NCI-H1694 (cell line): ENCODE measurements around the gene ABCA2.

Experiments used
- DNase-seq: peaks from one replicate; lab custom pipeline; 2025; lab: John Stamatoyannopoulos, UW

The ABCA2 gene

DNA sequence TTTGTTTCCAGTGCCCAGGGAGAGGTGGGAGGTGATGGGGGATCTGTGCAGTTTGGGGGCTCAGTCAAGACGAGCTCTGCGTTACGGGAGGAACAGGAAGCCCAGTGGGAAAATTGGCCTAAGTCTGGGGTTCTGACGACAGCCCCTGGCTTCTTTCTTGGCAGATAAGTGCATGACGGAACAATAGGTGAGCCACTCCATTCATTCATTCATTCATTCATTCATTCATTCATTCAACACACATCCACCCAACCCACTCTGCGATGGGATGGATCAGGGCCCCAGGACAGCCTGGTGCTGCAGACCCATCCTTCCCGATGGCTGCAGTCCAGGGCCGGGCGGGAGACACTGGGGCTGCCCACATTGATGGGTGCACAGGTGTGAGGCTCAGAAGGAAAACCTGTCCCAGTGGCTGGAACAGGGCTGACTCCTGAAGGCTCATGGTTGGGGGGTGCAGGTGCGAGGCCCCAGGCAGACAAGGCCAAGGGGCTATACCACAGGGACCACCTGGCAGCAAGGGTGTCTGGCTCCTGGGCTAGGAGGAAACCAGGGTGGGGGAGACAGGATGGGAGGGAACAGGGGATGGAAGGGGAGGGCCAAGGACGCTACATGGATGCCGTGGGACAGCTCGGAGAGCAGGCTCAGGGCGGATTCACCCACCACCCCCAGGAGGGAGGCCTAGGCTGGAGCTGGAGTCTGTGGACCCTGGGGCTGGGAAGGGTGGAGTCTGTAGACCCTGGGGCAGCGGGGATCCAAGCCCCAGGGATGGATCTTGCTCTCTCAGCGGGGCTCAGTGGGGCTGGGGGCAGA, 47.2 kb downstream of the ABCA2 start:
- DNase-seq, result no peak

DNA sequence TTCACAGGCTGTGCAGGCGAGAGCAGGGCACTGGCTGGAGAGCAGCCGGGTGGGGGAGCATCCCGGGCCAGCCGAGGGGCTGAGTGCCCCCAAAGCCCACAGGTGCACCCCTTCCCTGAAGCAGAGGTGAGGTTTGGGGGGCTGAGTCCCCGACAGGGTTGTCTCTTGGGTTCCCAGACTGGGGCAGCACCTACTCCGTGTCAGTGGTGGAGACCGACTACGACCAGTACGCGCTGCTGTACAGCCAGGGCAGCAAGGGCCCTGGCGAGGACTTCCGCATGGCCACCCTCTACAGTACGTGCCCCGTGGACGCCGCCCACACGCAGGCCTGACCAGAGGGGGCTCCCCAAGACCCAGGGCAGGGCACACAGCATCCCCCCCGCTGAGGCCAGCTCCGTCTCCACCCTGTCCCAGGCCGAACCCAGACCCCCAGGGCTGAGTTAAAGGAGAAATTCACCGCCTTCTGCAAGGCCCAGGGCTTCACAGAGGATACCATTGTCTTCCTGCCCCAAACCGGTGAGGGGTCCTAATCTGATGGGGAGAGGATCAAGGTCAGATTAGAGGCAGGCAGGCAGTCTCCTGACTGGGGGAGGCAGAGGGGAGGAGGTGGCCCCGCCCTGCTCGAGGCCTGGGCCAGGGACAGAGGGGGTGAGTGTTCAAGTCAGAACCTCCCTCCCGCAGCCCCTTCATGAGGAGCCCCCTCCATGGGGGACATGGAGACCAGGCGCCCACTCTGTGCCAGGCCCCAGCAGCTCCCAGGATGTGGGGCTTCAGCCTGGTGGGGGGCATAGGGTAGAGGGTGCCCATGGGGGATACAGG, 48.1 kb downstream of the ABCA2 start:
- no peak for DNase-seq

GRCh38 chr9:136978865-136979544, 49.0 kb downstream of the ABCA2 start:
- no peak for DNase-seq

DNA sequence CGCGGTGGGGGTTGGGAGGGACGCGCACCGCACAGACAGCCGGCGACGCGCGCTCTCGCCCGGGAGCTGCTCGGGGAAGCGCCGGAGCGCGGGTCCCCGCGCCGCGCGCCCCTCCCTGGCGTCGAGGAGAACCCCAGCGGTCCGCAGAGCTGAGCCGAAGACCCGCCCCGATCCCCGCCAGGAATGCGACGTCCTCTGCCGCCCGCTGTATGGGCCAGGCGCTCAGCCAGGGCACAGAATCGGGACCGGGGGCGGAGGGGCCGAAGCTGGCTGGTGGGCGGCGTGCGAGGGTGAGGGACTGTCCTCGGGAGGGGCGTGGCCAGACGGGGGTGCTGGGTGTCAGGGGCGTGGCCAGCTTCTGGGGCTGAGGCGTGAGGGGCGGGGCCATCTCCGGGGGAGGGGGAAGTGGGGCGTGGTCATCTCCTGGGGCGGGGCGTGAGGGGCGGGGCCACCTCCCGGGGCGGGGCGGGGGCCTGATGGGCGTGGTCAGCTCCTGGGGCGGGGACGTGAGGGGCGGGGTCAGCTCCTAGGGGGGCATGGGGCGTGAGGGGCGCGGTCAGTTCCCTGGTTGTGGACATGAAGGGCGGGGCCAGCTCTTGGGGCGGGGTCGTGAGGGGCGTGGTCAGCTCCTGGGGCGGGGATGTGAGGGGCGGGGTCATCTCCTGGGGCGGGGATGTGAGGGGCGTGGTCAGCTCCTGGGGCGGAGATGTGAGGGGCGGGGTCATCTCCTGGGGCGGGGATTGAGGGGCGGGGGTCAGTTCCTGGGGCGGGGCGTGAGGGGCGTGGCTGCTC, 49.8 kb downstream of the ABCA2 start:
- DNase-seq, result no peak

DNA sequence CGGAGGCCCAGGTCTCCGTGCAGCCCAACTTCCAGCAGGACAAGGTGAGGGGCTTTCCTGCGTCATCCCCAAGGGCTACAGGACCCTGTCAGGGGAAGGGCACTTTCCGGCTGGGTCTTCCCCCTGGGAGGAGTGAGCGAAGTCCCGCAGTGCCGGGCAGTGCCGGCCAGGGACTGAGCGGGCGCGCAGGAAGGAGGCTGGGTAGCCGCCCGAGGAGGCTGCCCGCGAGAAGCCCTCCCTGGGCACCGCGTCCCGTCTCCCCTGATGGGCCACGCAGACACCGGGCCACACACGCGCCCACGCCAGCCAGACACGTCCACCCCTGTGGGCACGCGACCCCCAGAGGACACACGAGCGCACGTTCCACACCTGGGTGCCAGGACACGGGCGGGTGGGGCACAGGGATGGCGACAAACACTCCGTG, 50.4 kb downstream of the ABCA2 start:
- DNase-seq, result no peak

DNA sequence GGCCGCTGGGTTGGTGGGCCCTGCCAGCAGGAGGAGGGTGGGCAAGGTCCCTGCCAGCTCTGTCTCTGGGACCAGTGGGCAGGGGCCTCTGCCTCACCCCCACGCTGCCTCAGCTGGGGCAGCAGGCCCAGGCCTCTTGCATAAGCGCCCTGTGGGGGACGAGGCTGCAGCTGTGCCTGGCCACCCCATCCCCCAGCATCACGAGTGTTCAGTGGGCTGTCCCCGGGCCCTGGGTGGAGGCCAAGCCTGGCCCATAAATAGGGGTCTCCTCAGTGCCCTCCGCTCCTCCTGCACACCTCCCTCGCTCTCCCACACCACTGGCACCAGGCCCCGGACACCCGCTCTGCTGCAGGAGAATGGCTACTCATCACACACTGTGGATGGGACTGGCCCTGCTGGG, 50.8 kb downstream of the ABCA2 start, which contains the start of gene PTGDS:
Gene PTGDS (plus strand): TSS at position 282 of the 400 bp plus-strand sequence. CDS start 75 bp downstream, at position 357.
- DNase-seq, result no peak

- DNase-seq, result no peak
Observed at GRCh38 chr9:136975644-136976043, 52.4 kb downstream of the ABCA2 start.

DNA sequence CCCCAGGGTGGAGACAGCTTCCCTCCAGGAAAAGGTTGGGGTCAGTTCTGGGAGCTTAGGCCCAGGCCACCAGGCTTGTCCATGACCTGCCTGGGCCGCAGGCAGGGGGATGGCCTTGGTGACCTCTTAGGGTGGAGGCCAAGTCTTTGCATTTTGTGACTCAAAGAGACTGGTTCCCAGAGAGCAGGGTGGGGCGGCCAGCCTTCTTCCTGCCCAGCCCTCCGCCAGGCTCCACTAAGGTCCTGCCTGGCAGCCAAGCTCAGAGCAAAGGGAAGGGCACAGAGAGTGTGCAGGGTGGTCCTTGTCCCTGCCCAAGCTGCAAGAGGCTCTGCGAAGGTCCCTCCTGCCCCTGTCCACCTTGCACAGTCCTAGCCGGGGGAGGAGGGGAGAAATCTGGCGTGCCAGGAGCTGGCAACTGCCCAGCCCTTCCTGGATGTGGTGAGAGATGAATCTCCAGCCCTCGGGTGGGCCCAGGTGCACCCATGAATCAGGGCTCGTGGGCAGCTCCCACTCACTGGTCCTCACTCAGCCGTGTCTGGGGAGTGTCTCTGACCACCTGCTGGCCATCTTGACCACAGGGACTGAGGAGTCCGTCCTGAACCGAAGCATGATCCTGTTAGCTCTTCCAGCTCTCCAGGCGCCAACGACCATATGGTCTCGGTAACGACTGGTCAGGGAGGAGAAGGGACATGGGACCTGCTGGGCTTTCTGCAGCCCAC, 53.1 kb downstream of the ABCA2 start:
- no peak for DNase-seq

- no peak for DNase-seq
Observed at GRCh38 chr9:136973618-136974617, 54.1 kb downstream of the ABCA2 start.

- no peak for DNase-seq
Observed at GRCh38 chr9:136972743-136973142, 55.3 kb downstream of the ABCA2 start.

DNA sequence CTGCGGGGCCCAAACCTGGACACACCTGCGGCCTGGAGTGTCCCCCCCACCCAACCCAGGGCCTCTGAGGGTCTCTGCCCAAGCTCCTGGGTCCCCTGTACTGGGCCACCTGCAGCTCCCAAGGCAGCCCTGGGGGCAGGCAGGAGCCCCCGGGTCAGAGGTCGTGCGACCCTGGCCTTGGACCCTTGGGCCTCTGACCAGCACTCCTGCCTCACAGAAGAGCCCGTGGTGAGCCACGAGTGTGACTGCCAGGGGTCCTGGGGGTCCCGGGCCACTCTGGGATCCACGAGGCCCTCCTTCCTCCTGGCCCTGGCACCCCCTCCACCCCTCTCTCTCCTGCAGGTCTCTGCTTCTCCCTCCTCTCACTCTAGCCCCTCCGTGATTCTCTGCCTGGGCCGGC, 55.7 kb downstream of the ABCA2 start:
- DNase-seq, result no peak

GRCh38 chr9:136971746-136972145, 56.3 kb downstream of the ABCA2 start:
- DNase-seq, result no peak

DNA sequence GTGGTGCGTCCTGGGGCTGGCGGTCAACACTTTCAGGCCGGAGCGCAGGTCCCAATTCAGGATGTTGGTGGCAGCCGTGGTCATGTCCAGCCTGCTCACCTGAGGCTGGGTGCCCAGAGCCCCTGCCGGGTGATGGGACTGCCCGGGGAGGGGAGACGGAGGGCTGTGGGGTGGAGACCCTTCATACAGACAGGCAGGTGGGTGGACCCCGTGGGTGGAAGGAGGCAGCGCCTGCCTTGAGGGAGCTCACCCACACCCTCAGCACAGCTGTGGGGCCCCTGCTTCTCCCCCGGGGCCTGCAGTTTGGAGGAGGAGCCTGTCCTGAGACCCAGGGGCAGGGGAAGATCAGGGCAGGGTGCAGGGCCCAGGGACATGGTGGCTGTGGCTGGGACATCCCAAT, 57.7 kb downstream of the ABCA2 start:
- DNase-seq, result no peak

DNA sequence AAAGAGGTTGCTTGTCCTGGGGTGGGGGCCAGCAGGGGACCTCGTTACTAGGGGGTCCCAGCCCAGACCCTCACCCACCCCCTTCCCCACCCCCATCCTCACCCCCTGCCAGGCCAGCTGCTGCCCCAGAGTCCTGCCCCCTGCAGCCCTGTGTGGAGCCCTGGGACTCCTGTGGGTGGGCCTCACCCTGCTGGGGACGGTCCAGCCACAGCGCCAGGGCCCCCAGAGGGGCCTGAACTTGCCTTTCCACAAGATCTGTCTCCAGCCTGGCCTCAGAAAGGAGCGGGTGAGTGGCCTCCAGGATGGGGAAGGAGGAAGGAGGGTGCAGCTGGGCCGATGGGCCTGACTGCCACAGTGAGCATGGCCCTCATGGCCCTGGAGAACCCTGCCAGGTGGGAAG, 58.3 kb downstream of the ABCA2 start:
- no peak for DNase-seq

DNA sequence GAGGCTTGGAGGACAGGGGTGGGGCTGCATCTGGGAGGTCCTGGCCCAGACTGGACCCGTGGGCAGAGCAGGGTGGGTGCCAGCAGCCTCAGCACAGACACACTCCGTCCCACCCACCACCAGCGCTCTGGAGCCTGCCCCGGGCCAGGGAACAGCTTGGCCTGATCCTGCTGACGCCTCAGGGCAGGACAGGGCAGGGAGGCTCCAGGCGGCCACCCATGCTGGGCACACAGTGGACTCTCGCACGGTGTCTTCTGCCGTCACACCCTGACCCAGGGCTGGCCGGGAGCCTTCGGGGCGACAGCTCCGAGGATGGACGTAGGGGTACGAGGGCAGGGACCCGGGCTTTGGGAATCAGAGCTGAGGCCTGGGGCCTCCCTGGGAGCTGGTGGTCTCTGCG, 58.9 kb downstream of the ABCA2 start:
- DNase-seq, result no peak

DNA sequence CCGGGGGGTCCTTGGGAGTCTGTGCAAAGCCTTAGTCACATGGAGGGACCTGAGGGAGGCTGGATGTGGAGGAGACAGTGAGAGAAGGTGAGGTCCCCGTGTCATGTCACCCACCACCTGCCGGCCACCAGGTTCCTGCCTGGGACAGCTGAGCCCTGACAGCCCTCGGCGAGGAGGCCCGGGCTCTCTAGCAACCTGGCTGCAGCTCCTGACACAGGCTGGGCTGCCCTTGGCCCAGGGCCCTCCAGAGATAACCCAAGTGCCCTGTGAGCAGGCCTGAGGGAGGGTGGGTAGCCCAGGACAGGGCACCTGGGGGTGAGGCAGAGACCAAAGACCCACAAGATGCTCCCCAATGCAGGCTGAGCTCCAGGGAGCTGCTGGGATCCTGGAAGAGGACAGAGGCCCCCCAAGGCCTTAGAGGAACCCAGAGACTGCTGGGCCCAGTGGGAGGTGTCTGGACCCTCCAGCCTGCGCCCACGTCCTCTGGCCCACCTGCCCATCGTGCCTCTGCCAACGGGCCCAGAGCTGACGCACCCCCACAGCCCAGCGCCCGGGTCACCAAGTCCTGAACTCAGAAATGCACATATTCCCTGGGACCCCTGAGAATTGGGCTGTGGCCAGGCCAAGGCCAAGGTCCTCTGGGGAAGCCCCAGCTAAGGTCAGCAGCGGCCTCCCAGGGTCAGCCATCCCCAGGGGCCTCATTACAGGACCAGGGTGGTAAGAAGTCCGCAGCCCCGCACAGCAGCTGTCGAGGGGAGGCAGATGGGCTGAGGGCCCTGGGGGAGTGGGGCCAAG, 59.5 kb downstream of the ABCA2 start:
- DNase-seq, result no peak

GRCh38 chr9:136965771-136966484, 62.1 kb downstream of the ABCA2 start:
- DNase-seq, result no peak

- DNase-seq, result no peak
Observed at GRCh38 chr9:136964833-136965422, 63.1 kb downstream of the ABCA2 start.
